Measurements from ENCODE around the gene EDIL3. TPM values are rescaled to one million over a fixed set of nuclear protein-coding genes. Genes with fewer than 3 reads are reported as not detected.

EDIL3 gene
- total and polyA plus RNA-seq, 2 donors (not counting 3 experiments of a cell fraction or from before 2014, with no cell fraction given): 9.1 to 28.8 TPM

- H3K27me3 ChIP-seq (ENCODE audit: control insufficient read depth in 2 of 2, insufficient read depth in 2 of 2, low read length in 2 of 2): no peaks in the 10 kb centered on the region
- H3K79me2 ChIP-seq (ENCODE audit: control insufficient read depth, insufficient read depth, low read length): no peaks in the 10 kb centered on the region
- POLR2A ChIA-PET: no interaction called here
- intact Hi-C loops (cut with micrococcal nuclease): no loop called here
- BruUV-seq (replicated peaks): no TSS peak
- CTCF ChIA-PET: no interaction called here
- no peak overlapping the region for H3K27ac ChIP-seq (ENCODE audit: insufficient read depth, low read depth, low read length)
- FAIRE-seq (no peak), DNase-seq (ENCODE audit: low read depth, low spot score) (no peak)
- H3K9ac ChIP-seq (replicated peaks; ENCODE audit: extremely low read depth, insufficient read depth, low read length): no peak overlapping the region
- H3K36me3 ChIP-seq (ENCODE audit: control insufficient read depth in 2 of 2, extremely low read depth in 1 of 2, insufficient read depth in 2 of 2, low read length in 2 of 2): no peaks in the 10 kb centered on the region
- no peak for TF ChIP-seq GATA2 (IDR thresholded peaks at IDR 0.05; ENCODE audit: insufficient read depth, insufficient read length, low read depth, low read length)
- no peak for TF ChIP-seq CTCF (IDR thresholded peaks at IDR 0.05; ENCODE audit: extremely low read depth in 1 of 2, insufficient read depth in 1 of 2, low read depth in 1 of 2, low read length in 2 of 2)
- TF ChIP-seq FOS (IDR thresholded peaks at IDR 0.05; ENCODE audit: borderline replicate concordance, insufficient read depth, low read length): no peak
- no peak for TF ChIP-seq EZH2 (IDR thresholded peaks at IDR 0.05; ENCODE audit: borderline replicate concordance, low read depth, low read length, severe bottlenecking)
- TF ChIP-seq MYC (IDR thresholded peaks at IDR 0.05; ENCODE audit: low read depth, low read length): no peak
- no peak for TF ChIP-seq MAX (IDR thresholded peaks at IDR 0.05; ENCODE audit: insufficient read depth, insufficient read length)
- TF ChIP-seq JUN (IDR thresholded peaks at IDR 0.05; ENCODE audit: borderline replicate concordance, insufficient read depth, insufficient read length, low read depth): no peak
- no peak for TF ChIP-seq POLR2AphosphoS5 (IDR thresholded peaks at IDR 0.05; ENCODE audit: insufficient read depth, low read depth, low read length)
- no peak for TF ChIP-seq POLR2A (IDR thresholded peaks at IDR 0.05; ENCODE audit: low read depth, low read length)
- no peak overlapping the region for H3K4me2 ChIP-seq (ENCODE audit: insufficient read depth, low read length)
- no peaks in the 10 kb centered on the region for H3K9me3 ChIP-seq (replicated peaks; ENCODE audit: control insufficient read depth, insufficient read depth, low read length)
- no peaks in the 10 kb centered on the region for H3K9me1 ChIP-seq (replicated peaks; ENCODE audit: control insufficient read depth, extremely low read depth, insufficient read depth, low read length)
- no peak overlapping the region for H2AFZ ChIP-seq (ENCODE audit: low read depth, low read length)
- H4K20me1 ChIP-seq (replicated peaks; ENCODE audit: control insufficient read depth, extremely low read depth, insufficient read depth, low read length): no peaks in the 10 kb centered on the region
- H3K4me3 ChIP-seq (replicated peaks in 1 of 3; ENCODE audit: insufficient read depth in 1 of 3, low read depth in 1 of 3, low read length in 3 of 3): no peak overlapping the region
- H3K4me1 ChIP-seq (ENCODE audit: control insufficient read depth, extremely low read depth, insufficient read depth, low read length): no peaks in the 10 kb centered on the region
- dilution Hi-C loops (cut with MboI; ENCODE audit: extremely low pct_ligation_motif_present, low sequenced_read_pairs): no loop called here
Observed at GRCh38 chr5:83891261-83891660, 493.4 kb downstream of the EDIL3 start.

Small RNA genes lying within 50 kb of the gene (small RNA-seq; reads per million reads assigned to genes)
- not detected for gene RNU6-448P (ENCODE audit: insufficient read depth, insufficient read length, low read depth, low replicate concordance)
